Endothelial cell (in vitro differentiated cells): Measurements from ENCODE around the gene ACE2. TPM values are rescaled to one million over a fixed set of nuclear protein-coding genes. Genes with fewer than 3 reads are reported as not detected.

ENCODE experiments used
- DNase-seq: peaks from one replicate; pipeline ENCODE4 v3.0.0; 2021; ENCODE audit warnings: low spot score
- H3K27ac Mint-ChIP-seq: one replicate; pipeline ENCODE4 v1.8.0; 2021; ENCODE audit warnings: mixed read lengths, inconsistent platforms; ENCODE audit not compliant: unreplicated experiment
- H3K27me3 Mint-ChIP-seq: one replicate; pipeline ENCODE4 v1.8.0; 2021; ENCODE audit warnings: mild to moderate bottlenecking, moderate library complexity, mixed read lengths, inconsistent platforms; ENCODE audit not compliant: unreplicated experiment
- H3K36me3 Mint-ChIP-seq: one replicate; pipeline ENCODE4 v1.8.0; 2021; ENCODE audit warnings: mild to moderate bottlenecking, low read depth, mixed read lengths, inconsistent platforms; ENCODE audit not compliant: unreplicated experiment
- H3K4me1 Mint-ChIP-seq: one replicate; pipeline ENCODE4 v1.8.0; 2021; ENCODE audit warnings: mild to moderate bottlenecking, mixed read lengths, inconsistent platforms; ENCODE audit not compliant: unreplicated experiment
- H3K4me3 Mint-ChIP-seq: one replicate; pipeline ENCODE4 v1.8.0; 2021; ENCODE audit warnings: mild to moderate bottlenecking, mixed read lengths, inconsistent platforms; ENCODE audit not compliant: unreplicated experiment
- H3K9me3 Mint-ChIP-seq: one replicate; pipeline ENCODE4 v1.8.0; 2021; ENCODE audit warnings: mixed read lengths, inconsistent platforms; ENCODE audit not compliant: unreplicated experiment
- CTCF ChIP-seq: fragments of 200-600 bp; sonication (generic); IDR thresholded peaks from one replicate; pipeline ENCODE4 v1.5.0; 2021; ENCODE audit warnings: antibody characterized with exemption; ENCODE audit not compliant: unreplicated experiment
- total RNA-seq: library from RNA; stranded (reverse); fragmentation: NEBNext Ultra II Directional; extraction: Animal tissue kit (Norgen Biotek cat#: 25700); gene quantifications from one replicate; pipeline ENCODE4 v1.2.1, GENCODE V29; 2021; ENCODE audit not compliant: unreplicated experiment

Gene ACE2
- total RNA-seq, 1 donor from 2014 or later = not detected

DNA sequence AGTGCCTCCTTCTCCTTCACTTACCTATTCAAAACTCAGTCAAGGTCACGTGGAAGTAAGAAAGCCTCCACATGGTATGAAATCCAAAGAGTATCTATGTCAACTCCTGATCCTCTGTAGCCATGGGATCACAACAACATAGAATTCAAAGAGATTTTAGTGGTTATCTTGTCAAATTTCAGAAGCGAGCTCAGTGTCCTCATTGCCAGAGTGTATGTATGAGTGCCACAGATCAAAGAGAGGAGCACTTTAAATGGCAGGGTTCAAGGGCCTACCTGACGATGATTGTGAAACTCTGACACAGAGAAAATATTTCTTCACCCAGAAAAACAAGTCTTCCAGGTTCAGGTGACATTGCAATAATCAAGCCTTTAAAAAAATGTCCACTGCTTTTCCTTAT, 1.2 kb upstream of the ACE2 start:
- TF ChIP-seq CTCF = no peak
- DNase-seq = no peak
- peaks cover 5% of the 10 kb centered on the region for H3K36me3 Mint-ChIP-seq
- no peaks in the 10 kb centered on the region for H3K27me3 Mint-ChIP-seq
- no peaks in the 10 kb centered on the region for H3K9me3 Mint-ChIP-seq
- no peak overlapping the region for H3K4me3 Mint-ChIP-seq
- H3K4me1 Mint-ChIP-seq = peaks cover 4% of the 10 kb centered on the region
- H3K27ac Mint-ChIP-seq = no peak overlapping the region

GRCh38 chrX:15600049-15600448, 711 bp downstream of the ACE2 start:
- Mint-ChIP-seq H3K36me3 (peaks cover 5% of the 10 kb centered on the region), H3K27ac (no peak overlapping the region)
- TF ChIP-seq CTCF = no peak

DNA sequence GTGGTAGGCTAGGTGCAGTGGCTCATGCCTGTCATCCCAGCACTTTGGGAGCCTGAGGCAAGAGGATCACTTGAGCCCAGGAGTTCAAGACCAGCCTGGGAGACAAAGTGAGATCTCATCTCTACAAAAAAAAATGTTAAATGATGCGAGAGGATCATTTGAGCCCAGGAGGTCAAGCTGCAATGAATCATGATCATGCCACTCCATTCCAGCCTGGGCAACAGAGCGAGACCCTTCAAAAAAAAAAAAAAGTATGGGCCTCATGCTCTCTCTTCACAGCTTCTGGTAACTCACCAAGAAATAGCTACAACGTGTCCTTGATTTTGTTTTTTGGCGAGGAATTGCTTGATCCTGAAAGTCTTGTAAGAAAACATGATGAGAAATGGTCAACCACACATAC, 1.3 kb downstream of the ACE2 start:
- peaks cover 2% of the 10 kb centered on the region for H3K4me1 Mint-ChIP-seq
- no peaks in the 10 kb centered on the region for H3K9me3 Mint-ChIP-seq
- no peak for TF ChIP-seq CTCF
- DNase-seq = no peak
- peaks cover 5% of the 10 kb centered on the region for H3K36me3 Mint-ChIP-seq
- H3K27ac Mint-ChIP-seq = no peak overlapping the region
- no peaks in the 10 kb centered on the region for H3K27me3 Mint-ChIP-seq
- no peak overlapping the region for H3K4me3 Mint-ChIP-seq

More at GRCh38 chrX:15600049-15600448, 711 bp downstream of the ACE2 start:
- Mint-ChIP-seq H3K27me3 (no peaks in the 10 kb centered on the region), H3K4me1 (peaks cover 2% of the 10 kb centered on the region), H3K9me3 (no peaks in the 10 kb centered on the region), H3K4me3 (no peak overlapping the region)
- DNase-seq = no peak

- no peaks in the 10 kb centered on the region for H3K36me3 Mint-ChIP-seq
- no peaks in the 10 kb centered on the region for H3K9me3 Mint-ChIP-seq
- no peak for DNase-seq
- H3K4me1 Mint-ChIP-seq = peaks cover 2% of the 10 kb centered on the region
- no peak overlapping the region for H3K4me3 Mint-ChIP-seq
- TF ChIP-seq CTCF = no peak
- no peak overlapping the region for H3K27ac Mint-ChIP-seq
- no peaks in the 10 kb centered on the region for H3K27me3 Mint-ChIP-seq
These were observed 2.7 kb downstream of the ACE2 start for GRCh38 chrX:15598026-15598425.

GRCh38 chrX:15594371-15594770, 6.4 kb downstream of the ACE2 start:
- Mint-ChIP-seq H3K4me3 (no peak overlapping the region), H3K36me3 (no peaks in the 10 kb centered on the region), H3K9me3 (no peaks in the 10 kb centered on the region), H3K27ac (no peak overlapping the region), H3K4me1 (no peaks in the 10 kb centered on the region), H3K27me3 (no peaks in the 10 kb centered on the region)
- DNase-seq = no peak
- TF ChIP-seq CTCF = no peak
